AG09319 (cell line): ENCODE measurements around the gene HTT.

ENCODE experiments used
- DNase-seq: peaks from one replicate; pipeline ENCODE4 v3.0.0-alpha.2; 2010; ENCODE audit warnings: low read depth; ENCODE audit errors: extremely low read depth
- TF ChIP-seq, protein P1 (sequence below): IDR thresholded peaks from 2 replicates; pipeline ENCODE4 v1.5.1; 2011; ENCODE audit warnings: low read depth, mild to moderate bottlenecking, inconsistent platforms, low read length, moderate library complexity

Gene HTT

DNA sequence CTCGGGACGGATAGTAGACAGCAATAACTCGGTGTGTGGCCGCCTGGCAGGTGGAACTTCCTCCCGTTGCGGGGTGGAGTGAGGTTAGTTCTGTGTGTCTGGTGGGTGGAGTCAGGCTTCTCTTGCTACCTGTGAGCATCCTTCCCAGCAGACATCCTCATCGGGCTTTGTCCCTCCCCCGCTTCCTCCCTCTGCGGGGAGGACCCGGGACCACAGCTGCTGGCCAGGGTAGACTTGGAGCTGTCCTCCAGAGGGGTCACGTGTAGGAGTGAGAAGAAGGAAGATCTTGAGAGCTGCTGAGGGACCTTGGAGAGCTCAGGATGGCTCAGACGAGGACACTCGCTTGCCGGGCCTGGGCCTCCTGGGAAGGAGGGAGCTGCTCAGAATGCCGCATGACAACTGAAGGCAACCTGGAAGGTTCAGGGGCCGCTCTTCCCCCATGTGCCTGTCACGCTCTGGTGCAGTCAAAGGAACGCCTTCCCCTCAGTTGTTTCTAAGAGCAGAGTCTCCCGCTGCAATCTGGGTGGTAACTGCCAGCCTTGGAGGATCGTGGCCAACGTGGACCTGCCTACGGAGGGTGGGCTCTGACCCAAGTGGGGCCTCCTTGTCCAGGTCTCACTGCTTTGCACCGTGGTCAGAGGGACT is 168.8 kb downstream of the HTT start:
- TF ChIP-seq, protein P1, sequence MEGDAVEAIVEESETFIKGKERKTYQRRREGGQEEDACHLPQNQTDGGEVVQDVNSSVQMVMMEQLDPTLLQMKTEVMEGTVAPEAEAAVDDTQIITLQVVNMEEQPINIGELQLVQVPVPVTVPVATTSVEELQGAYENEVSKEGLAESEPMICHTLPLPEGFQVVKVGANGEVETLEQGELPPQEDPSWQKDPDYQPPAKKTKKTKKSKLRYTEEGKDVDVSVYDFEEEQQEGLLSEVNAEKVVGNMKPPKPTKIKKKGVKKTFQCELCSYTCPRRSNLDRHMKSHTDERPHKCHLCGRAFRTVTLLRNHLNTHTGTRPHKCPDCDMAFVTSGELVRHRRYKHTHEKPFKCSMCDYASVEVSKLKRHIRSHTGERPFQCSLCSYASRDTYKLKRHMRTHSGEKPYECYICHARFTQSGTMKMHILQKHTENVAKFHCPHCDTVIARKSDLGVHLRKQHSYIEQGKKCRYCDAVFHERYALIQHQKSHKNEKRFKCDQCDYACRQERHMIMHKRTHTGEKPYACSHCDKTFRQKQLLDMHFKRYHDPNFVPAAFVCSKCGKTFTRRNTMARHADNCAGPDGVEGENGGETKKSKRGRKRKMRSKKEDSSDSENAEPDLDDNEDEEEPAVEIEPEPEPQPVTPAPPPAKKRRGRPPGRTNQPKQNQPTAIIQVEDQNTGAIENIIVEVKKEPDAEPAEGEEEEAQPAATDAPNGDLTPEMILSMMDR = no peak
- DNase-seq = no peak

DNA sequence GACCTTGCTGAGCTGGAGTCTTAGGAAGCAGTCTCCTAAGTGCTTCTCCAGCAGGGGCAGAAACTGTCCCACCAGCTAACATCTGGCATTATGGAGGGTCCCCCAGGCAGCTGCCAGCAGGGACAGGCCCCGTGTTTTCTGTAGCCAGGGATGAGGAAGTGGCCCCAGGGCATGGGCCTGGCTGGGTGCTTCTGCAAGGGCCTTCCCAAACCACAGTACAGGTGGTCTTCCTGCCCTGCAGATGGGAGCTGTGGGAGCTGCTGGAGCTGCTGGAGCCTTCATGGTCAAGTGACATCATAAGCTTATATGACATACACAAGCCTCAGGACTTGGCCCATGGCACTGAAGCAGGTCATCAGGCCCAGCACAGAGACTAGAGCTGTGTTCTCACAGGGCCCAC is 169.5 kb downstream of the HTT start:
- TF ChIP-seq, protein P1 = no peak
- no peak for DNase-seq

DNA sequence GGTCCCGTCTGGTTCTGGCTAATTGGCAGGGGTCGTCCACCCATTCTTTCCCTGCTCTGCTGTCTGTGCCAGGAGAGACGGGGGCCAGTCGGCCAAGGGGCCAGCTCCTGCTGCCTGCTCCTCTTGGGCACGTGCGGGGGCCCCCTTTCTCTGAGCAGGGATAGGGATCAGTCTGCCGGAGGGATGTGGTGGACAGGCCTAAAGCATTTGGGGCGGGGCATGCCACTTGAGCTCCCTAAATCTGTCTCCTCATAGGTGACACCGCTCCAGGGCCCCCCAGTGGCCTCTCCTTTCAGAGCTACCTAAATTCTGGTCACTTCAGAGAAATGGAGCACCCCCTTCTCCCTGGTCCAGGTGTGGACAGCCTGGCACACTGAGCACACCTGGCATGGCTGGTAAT is 170.3 kb downstream of the HTT start:
- TF ChIP-seq, protein P1 = no peak
- DNase-seq = no peak

DNA sequence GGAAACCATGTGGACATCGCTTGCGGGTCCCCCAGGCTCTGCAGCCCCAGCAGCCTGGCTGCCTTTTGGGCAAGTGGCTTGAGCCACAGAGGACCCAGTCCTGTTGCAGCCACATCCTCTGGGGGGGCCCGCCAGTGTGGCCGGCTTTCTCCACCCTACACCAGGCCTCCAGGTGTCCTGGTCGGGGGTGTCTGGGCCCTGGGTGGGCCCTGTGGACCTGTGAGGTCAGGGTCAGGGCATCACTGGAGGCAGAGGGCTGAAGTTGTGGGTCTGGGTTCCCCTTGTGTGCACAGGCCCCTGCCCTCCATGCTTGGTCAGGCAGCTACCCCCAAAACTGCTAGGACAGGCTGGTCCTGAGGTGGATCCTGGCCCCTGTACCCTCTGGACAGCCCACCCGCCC is 171.2 kb downstream of the HTT start:
- TF ChIP-seq, protein P1 = no peak

DNA sequence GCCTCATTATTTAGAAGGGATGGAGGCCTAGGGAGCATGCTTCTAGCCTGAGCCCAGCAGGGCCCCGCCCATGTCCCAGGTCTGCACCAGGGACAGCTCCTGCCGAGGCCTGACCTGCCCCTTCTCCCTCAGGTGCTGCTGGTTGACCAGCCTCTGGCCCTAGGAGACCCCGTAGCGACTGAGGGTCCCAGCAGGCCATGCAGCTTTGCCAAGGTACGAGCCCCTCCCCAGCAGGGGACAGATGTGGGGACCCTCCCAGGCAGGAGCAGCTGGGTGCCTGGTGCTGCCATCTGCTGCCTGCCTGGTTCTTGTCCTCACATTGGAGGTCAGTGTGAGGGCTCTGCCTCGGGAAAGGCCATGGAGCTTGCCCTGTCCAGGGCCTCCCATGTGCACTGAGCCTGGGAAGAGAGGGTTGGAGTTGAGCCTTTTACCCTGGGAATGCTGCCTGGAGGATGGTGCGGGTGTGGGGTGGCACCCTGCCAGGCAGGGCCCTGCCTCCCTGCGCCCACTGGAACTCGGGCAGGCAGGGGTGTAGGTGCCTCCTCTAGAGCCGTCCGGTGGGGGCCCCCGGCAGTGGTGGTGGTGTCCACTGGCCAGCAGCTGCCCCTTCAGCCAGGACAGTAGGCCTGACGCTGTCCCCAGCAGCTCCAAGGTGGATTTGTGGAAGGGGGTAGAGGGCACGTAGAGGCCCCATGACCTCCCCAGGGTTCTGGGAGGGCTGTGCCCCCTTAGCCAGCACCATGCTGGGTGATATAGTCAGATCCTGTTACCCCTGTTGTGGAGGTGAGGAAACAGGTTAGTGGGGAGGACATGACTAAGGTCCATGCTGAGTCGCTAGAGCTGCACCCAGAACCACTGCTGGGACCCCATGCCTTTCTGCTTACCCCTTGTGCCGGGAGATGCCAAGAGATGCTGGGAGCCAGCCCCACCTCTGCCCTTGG is 172.2 kb downstream of the HTT start:
- no peak for DNase-seq
- TF ChIP-seq, protein P1 = no peak

More for the DNA sequence above, 171.2 kb downstream of the HTT start:
- no peak for DNase-seq

DNA sequence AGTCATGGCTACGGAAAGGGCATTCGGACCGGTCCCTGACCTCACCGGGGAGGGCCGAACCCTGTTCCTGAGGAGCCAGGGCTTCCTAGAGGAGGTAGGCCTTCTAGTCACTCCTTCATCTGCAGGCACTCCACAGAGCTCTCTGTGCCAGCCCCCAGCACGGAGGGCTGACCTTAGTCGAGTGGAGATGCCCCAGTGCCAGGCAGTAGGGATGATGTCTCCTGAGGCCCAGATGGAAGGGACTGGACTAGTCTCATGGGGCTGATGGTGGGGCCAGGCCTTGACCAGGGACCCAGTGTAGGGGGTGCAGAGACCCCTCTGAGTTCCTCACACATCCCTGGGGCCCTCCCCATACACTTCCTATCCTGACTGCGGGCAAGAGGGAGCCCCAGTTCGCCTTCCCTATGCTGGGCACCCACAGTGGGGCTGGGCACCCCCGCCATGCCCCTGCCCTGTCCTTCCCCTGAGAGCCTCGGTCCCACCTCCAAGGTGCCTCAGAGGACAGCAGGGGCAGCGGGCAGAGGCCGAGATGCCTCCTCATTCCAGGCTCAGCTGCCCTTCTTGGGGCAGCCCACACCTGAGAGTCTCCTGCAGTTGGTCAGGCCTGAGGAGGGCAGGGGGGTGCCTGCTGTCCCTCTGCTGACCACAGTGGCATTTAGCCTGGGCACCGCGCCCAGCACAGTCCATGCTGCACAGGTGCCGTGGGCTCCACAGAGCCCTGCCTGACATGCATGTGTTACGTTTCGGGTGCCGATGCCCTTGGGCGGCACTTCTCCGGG is 173.1 kb downstream of the HTT start:
- DNase-seq = no peak
- TF ChIP-seq, protein P1 = no peak

DNA sequence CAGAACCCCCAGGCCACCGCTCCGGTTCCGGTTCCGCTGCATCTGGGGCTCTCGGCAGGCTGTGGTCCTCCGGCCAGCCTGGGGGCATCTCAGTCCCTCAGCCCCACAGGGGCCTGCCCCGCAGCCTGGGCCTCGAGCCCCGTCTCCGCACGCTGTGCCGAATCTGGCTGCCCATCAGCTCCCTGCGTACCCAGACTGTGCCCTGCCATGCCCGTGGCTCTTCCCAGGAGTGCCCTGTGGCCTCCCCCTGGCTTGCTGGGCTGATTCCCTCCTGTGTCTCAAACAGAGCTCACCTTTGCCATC is 173.6 kb downstream of the HTT start:
- no peak for DNase-seq
- TF ChIP-seq, protein P1 = no peak
